D341Med (cell line): ENCODE data around the gene C12orf75.
"Not testable (repeated sequence)": the region's sequence is repeated elsewhere in the genome, so short reads cannot be mapped to it uniquely, and the experiment has no call there.

Experiments
- DNase-seq: peaks from one replicate; pipeline ENCODE4 v3.0.0; 2012; ENCODE audit warnings: low spot score

C12orf75 gene

GRCh38 chr12:105336411-105336810 is 5.9 kb downstream of the C12orf75 start:
- DNase-seq, result no peak

- no peak for DNase-seq
Observed at GRCh38 chr12:105337391-105337790, 6.9 kb downstream of the C12orf75 start.

- no peak for DNase-seq
Observed at GRCh38 chr12:105338966-105339365, 8.5 kb downstream of the C12orf75 start.

GRCh38 chr12:105341010-105341409 is 10.5 kb downstream of the C12orf75 start:
- DNase-seq, result no peak

GRCh38 chr12:105341620-105342019 is 11.1 kb downstream of the C12orf75 start:
- not testable (repeated sequence) for DNase-seq

GRCh38 chr12:105342464-105342863 is 12.0 kb downstream of the C12orf75 start:
- DNase-seq, result no peak

GRCh38 chr12:105343836-105344235 is 13.3 kb downstream of the C12orf75 start:
- no peak for DNase-seq

- DNase-seq, result no peak
Observed at GRCh38 chr12:105347499-105347898, 17.0 kb downstream of the C12orf75 start.

- no peak for DNase-seq
Observed at GRCh38 chr12:105348142-105348541, 17.7 kb downstream of the C12orf75 start.

- DNase-seq, result no peak
Observed at GRCh38 chr12:105348561-105348960, 18.1 kb downstream of the C12orf75 start.

- no peak for DNase-seq
Observed at GRCh38 chr12:105349138-105349537, 18.6 kb downstream of the C12orf75 start.

- no peak for DNase-seq
Observed at GRCh38 chr12:105351523-105351922, 21.0 kb downstream of the C12orf75 start.

- DNase-seq, result no peak
Observed at GRCh38 chr12:105352052-105352451, 21.6 kb downstream of the C12orf75 start.

- no peak for DNase-seq
Observed at GRCh38 chr12:105352940-105353635, 22.6 kb downstream of the C12orf75 start.

- DNase-seq, result no peak
Observed at GRCh38 chr12:105355752-105356151, 25.3 kb downstream of the C12orf75 start.

- no peak for DNase-seq
Observed at GRCh38 chr12:105357162-105357691, 26.7 kb downstream of the C12orf75 start.

GRCh38 chr12:105358789-105359188 is 28.3 kb downstream of the C12orf75 start:
- DNase-seq, result no peak

- DNase-seq, result no peak
Observed at GRCh38 chr12:105359856-105360255, 29.4 kb downstream of the C12orf75 start.

GRCh38 chr12:105363890-105364289 is 33.4 kb downstream of the C12orf75 start:
- DNase-seq, result no peak

GRCh38 chr12:105365231-105365630 is 34.7 kb downstream of the C12orf75 start:
- DNase-seq, result no peak

- DNase-seq, result no peak
Observed at GRCh38 chr12:105368047-105368646, 37.7 kb downstream of the C12orf75 start.

- DNase-seq, result no peak
Observed at GRCh38 chr12:105369014-105369413, 38.5 kb downstream of the C12orf75 start.

GRCh38 chr12:105374303-105374702 is 43.8 kb downstream of the C12orf75 start:
- no peak for DNase-seq

GRCh38 chr12:105377077-105377476 is 46.6 kb downstream of the C12orf75 start:
- no peak for DNase-seq
